SKM-1 treated with dmso at 0.1 percent for 144 hours (cell line): Measurements from ENCODE around the gene HGFAC.
"Not testable (repeated sequence)": the region's sequence is repeated elsewhere in the genome, so short reads cannot be mapped to it uniquely, and the experiment has no call there.

Source experiments
- DNase-seq: peaks from one replicate; lab custom pipeline; 2025; ENCODE audit not compliant: unreplicated experiment; lab: John Stamatoyannopoulos, UW

The HGFAC gene

DNA sequence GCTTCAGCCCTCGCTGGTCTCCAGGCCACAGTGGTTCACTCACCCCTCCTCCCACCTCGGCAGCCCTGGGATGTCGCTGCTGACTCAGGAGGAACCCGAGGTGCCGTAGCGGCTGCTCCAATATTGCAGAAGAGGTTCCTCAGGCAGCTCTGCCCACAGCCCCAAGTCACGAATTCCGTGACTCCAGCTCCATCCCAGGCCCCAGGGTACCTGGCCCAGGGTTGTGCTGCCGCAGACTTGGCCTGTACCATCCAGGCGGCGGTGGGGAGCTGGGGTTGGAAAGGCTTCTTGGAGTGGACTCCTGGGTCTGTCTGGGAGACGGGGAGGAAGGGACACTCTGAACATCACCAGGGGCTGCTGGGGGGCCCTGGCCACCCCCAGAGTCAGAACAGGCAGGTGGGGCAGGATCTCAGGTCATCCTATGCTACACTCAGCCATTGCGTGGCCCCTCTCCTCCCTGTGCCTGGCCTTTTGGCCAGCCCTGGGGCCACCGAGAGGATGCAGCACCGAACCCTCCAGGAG lies 728 bp upstream of the HGFAC start:
- DNase-seq, result peak; percentile 9

DNA sequence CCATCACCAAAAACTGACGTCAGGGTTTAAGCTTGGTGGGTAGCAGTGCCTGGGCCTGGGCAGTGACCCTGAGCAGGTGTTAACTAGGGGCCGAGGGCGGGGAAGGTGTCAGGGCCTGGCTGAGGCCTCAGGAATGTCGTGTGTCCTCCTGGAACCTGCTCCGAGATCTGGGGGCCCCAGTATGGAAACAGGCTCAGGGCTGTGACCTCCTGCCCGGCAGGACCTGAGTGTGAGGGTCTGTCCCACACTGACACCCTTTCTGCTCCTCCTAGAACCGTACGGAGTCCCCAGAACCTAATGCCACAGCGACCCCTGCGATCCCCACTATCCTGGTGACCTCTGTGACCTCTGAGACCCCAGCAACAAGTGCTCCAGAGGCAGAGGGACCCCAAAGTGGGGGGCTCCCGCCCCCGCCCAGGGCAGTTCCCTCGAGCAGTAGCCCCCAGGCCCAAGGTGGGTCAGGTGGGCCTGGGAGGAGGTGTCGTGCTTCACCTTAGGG lies 741 bp downstream of the HGFAC start:
- DNase-seq, result no peak

DNA sequence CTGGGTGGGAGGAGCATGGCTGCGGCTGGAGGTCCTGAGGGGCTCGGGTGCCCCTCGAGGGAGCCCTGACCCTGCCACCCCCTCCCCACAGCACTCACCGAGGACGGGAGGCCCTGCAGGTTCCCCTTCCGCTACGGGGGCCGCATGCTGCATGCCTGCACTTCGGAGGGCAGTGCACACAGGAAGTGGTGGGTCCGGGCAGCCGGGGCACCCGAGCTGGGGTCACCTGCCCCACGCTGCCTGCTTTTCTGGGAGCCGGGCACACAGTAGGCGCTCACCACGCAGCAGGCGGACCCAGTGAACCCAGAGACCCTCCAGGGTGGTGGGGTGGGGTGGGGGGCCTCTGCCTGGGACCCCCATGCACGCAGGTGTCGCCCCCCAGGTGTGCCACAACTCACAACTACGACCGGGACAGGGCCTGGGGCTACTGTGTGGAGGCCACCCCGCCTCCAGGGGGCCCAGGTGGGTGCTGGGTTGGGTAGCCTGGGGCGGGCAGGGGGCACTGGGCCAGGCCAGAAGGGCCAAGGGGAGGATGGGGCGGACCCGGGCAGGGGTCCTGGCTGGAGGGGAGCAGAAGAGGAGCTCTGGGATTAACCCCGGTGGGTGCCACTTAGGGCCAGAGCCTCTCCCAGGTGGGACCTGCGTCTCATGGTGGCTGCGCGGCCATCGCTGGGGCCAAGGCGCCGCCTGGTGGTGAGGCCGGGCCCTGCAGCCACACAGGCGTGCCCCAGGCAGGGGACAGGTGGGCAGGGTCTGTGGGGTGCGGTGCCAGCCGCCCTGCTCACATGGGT lies 1.4 kb downstream of the HGFAC start:
- DNase-seq, result peak; percentile 49

DNA sequence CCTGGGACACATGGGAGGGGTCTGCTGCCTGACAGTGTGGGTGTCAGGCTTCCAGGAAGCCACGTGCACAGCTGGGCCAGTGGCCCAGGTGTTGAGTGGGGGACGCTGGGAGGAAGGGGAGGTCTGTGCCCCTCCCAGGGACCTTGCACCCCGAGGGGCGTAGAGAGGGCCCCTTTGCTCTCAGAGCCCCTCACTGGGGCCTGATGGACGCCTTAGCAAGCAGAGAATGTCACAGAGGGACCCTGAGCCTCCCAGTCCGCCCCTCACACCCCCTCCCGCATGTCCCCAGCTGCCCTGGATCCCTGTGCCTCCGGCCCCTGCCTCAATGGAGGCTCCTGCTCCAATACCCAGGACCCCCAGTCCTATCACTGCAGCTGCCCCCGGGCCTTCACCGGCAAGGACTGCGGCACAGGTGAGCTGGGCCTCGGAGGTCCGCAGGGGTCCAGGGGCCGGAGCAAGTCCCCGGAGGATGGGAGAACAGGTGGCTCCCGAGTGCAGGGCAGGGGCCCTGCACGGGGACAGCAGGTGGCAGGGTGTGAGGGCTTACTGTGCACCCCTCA lies 2.1 kb downstream of the HGFAC start:
- DNase-seq, result no peak

DNA sequence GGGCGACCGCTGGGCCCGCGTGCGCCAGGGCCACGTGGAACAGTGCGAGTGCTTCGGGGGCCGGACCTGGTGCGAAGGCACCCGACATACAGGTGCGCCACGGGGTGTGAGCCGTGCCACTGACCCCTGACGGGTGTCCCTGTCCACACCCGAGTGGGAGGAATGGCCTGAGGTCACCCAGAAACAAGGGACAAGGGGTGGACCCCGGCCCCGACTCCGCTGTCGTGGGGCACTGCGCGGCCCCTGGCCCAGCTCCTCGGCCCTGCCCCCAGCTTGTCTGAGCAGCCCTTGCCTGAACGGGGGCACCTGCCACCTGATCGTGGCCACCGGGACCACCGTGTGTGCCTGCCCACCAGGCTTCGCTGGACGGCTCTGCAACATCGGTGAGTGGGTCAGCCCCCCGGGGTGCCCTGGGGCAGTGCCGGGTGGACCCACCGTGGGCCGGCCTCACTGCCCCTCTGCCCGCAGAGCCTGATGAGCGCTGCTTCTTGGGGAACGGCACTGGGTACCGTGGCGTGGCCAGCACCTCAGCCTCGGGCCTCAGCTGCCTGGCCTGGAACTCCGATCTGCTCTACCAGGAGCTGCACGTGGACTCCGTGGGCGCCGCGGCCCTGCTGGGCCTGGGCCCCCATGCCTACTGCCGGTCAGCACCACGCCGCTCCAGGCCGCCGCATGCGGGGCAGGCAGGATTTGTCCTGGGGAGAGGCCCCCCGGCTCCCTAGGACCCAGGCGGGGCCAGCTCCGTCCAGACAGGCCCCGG lies 2.8 kb downstream of the HGFAC start:
- no peak for DNase-seq

DNA sequence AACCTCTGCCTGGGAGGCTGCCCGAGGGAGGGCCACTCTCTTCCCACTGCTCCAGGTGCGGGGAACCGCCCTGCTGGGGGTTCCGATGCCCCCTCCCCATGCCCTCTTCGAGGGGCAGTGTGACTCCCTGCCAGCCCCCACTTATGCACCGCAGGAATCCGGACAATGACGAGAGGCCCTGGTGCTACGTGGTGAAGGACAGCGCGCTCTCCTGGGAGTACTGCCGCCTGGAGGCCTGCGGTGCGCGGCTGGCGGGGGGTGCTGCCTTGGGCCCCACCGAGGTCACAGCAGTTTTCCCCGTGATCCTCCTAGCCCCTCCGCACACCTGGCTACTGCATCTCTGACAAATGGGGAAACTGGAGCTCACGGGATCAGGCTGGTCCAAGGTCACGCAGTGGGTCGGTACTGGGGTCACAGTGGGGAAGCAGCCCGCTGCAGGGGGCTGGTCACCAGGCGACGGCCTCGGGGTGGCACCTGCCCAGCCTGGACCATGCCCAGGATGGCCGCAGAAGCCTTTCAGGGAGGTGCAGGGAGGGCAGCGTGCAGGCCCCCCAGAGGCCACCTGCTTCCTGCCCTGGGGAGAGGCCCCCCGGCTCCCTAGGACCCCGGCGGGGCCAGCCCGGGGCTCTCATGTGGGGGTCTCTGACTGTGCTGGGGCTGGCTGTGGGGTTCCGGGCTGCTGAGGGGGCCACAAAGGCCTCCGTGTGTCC lies 3.5 kb downstream of the HGFAC start:
- DNase-seq, result no peak

DNA sequence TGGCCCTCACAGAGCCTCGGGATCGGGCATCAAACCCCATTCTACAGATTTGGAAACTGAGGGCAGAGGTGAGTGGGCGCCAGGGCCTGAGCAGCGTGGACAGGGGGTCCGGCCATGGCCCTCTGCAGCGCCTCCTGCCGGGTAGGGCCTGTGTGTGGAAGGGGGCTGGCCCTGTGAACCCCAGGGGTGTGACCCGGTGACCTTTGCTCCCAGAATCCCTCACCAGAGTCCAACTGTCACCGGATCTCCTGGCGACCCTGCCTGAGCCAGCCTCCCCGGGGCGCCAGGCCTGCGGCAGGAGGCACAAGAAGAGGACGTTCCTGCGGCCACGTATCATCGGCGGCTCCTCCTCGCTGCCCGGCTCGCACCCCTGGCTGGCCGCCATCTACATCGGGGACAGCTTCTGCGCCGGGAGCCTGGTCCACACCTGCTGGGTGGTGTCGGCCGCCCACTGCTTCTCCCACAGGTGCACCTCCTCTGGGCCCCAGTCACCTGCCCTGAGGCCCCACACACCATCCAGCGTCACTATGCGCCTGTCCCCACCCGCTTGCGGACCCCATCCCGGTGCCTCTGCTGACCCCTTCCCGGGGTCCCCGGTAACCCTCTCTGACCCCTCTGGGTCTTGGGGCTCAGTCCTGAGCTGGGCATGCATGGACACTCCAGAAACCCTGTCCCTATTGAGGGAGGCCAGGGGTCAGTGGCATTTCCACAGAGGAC lies 4.2 kb downstream of the HGFAC start:
- no peak for DNase-seq

DNA sequence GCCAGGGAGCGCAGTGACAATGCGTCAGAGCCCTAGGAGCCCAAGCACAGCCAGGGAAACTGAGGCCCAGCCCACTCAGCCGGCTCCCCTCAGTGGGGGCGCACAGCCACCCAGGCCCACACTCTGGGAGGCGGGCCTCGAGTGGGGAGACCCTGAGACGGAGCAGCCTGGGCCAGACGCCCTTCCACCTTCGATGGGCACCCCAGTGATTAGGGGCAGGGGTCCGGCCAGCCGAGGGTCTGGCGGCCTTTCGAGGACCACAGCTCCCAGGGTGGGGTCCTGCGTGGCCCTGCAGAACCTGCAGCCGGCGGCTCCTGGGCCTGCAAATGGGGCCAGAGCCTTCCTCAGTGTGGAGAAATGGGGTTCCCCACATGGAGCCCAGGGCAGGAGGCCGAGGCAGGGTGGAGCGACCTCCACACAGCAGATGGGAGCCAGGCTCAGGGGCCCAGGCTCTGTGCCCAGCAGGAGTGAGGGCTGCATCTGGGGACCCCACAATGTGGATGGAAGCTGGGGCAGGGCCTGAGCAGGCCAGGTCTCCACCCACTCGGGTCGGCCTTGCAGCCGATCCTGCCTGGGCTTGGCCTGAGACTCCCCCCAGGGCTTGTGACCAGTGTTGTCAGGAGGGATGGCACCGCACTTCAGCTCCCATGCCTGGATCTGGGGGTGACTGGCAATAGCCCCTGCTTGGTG lies 5.0 kb downstream of the HGFAC start:
- DNase-seq, result no peak

DNA sequence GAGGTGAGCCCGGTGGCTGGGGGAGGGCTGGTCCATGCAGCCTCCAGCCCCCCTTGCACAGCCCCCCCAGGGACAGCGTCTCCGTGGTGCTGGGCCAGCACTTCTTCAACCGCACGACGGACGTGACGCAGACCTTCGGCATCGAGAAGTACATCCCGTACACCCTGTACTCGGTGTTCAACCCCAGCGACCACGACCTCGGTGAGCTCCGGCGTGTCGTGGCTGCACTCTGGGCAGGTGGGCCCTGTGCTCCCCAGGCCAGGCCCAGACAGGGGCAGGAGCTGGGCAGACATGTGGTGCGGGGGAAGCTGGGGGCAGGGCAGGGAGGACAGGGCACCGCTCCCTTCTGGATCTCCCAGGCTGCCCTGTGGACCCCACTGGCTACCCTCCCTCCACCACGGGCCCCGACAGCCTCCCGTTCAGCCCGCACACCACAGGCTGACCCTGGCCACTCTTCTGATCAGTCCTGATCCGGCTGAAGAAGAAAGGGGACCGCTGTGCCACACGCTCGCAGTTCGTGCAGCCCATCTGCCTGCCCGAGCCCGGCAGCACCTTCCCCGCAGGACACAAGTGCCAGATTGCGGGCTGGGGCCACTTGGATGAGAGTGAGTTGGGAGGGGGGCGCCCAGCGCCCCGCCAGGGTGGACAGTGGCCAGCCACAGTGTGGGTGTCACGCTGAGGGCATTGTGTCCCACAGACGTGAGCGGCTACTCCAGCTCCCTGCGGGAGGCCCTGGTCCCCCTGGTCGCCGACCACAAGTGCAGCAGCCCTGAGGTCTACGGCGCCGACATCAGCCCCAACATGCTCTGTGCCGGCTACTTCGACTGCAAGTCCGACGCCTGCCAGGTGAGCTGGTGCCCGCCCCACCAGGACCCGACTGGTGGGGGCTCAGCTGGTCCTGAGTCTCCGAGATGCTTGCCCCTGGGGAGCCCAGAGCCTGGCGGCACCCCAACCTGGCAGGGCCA lies 5.9 kb downstream of the HGFAC start:
- no peak for DNase-seq

DNA sequence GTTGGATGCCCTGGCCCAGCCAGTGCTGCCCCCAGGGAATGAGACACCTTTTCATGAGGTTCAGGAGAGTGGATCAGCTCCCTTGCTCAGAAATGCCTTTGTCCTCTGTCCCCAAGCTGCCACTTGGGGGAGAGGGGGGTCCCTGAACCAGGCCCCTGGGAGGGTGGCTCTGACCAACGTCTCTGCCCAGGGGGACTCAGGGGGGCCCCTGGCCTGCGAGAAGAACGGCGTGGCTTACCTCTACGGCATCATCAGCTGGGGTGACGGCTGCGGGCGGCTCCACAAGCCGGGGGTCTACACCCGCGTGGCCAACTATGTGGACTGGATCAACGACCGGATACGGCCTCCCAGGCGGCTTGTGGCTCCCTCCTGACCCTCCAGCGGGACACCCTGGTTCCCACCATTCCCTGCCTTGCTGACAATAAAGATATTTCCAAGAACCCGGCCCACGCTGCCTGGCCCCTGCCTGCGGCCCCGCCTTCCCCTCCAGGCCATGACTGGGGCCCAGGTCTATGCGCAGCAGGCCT lies 7.3 kb downstream of the HGFAC start:
- no peak for DNase-seq

DNA sequence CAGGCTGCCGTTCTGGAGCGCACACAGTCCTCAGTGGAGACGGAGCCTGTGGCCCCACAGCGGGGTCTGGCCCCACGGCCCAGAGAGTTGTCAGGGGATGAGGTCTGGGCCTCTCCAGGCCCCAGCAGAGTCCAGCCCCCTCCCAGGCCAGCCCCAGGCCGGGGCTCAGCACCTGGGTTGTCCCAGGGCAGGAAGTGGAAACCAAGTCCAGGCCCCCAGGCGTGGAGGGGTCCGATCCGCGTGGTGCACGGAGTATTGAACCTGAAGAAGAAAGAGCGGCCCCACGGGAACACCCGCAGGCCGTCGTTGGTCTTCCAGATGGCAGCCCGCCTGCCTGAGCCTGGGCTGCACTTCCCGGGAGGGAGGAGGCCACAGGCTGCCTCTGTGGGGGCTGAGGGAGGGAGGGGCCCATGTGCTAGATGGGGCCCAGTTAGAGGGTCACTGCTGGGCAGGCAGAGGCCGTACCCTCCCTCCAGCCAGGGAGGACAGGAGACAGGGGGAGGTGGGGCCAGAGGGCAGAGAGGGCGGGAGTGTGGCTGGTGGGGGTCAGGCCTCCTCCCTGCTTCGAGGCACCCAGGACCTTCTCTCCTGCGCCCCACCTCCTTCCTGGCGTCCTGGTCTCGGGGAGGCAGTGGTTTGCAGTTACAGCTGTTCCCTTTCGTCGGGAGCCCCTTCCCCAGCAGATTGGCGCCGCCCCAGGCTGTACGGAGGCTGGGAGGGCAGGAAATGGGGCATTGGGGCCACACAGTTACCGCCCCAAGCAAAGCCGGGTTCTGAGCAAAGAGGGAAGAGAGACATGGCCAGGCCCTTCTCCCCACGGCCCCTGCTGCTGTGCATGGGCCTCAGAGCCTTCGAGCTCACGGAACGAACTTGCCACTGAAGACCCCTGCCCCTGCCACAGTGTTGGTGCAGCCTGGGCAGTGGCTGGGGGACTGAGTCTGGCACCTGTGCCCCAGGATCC lies 8.1 kb downstream of the HGFAC start:
- no peak for DNase-seq

DNA sequence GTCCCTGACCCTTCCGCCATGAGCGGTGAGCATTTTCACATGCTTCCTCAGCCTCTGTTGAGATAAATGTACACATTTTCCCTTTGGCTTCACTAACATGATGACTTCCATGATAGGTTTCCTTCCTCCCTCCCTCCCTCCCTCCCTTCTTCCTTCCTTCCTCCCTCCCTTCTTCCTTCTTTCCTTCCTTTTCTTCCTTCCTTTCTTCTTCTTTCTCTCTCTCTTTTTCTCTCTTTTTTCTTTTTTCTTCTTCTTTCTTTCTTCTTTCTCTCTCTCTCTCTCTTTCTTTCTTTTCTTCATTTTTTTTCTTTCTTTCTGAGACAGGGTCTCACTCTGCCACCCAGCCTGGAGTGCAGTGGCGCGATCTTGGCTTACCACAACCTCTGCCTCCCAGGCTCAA lies 8.9 kb downstream of the HGFAC start:
- no peak for DNase-seq

DNA sequence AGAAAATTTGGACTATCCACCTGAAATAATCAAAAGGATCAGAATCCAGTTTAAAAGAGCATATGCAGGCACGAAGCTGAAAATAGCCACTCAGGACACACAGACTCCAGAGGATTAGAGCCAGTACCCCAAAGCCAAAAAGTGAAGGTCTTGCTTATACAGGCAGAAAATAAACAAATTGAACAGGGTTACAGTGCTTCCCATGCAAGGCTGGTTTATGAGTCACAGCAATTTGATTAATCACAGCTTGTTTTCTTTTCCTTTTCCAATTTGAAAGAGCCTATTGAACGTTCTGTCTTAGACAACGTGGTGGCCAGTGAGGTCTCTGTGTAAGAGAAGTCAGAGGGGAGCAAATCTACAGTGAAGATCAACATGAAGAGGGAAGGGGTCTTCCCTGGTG lies 10.2 kb downstream of the HGFAC start:
- no peak for DNase-seq

DNA sequence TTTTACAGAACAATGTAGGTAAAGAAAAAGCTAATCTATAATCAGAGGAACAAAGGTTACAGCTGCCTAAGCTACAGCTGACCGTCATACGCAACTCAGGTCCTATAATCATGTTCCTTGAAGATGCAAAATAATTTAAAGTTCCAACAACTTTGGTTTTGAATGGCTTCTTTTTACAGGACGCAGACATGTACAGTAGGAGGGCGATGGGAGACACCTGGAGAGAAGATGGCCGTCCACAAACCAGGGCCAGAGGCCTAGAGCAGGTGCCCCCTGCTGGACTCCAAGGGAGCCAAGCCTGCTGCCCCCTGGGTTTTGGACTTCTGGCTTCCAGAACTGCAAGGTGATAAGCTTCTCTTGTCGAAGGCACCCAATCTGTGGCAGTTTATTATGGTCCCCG lies 10.6 kb downstream of the HGFAC start:
- peak; percentile 26 for DNase-seq

DNA sequence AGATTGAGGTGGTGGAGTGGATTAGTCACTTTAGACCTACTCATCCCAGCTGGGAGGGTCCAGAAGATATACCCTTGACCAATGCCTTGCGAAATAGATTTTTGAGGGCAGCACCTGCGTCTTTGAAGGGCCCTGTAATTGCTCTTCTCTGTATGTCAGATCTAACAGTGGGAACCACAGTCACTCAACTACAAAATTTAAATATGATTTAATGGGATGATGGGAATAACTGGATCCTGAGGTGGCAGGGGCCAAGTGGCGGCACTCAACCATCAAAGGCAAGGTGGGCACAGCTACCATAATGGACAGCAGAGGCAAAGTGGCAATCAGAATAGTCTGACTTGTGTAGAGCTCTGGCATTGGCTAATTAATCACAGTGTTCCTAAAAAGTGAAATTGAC lies 13.8 kb downstream of the HGFAC start:
- not testable (repeated sequence) for DNase-seq

DNA sequence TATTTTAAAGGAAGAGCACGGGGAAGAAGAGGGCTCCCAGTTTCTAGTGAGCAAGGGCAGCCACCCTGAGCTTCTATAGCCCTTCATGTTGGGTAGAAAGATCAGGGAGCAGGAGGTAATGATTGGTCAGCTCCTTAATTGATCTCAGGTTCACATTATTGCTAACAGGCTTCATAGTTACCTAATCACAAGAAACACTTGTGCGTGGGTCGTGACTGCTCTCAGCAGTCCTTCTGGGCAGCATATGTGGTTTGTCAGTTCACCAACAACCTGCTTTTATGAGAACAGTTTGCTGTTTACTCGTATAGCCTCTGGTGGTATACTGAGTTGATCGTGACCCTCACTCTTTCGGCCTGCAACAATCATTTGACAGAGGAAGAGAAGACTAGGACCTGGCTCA lies 16.6 kb downstream of the HGFAC start:
- DNase-seq, result no peak

DNA sequence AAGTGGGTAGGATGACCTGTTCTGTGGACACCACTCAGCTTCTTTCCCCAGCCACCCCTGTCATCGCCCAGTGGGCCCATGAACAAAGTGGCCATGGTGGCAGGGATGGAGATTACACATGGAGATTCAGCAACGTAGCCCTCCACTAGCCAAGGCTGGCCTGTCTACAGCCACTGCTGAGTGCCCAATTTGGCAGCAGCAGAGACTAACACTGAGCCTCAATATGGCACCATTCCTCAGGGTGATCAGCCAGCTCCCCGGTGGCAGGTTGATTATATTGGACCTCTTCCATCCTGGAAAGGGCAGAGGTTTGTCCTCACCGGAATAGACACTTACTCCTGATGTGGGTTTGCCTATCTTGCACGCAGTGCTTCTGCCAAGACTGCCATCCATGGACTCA lies 17.4 kb downstream of the HGFAC start:
- not testable (repeated sequence) for DNase-seq
